NCI-H1417 treated with DMSO at 0.1 percent for 48 hours (cell line): Measurements from ENCODE around the gene RNF126.
"Not testable (repeated sequence)": the region's sequence is repeated elsewhere in the genome, so short reads cannot be mapped to it uniquely, and the experiment has no call there.

ENCODE experiments used
- DNase-seq: peaks from one replicate; lab custom pipeline; 2025; lab: John Stamatoyannopoulos, UW

The RNF126 gene

DNA sequence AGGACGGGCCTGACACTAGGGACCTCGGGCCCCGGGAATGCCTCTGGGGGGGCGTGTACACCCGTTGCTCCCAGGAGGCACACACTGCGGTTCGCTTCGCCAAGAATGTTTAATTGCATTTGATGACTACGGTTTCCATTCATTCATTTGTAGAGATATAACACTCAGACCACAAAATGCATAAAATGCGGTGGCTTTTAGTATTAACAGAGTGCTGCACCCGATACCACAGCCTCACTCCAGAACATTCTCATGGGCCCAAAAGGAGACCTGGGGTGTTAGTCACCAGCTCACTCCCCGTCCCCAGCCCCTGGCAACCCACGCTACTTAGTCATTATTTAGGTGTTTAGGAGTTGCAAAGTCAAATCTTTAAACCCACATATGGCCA is 51.5 kb downstream of the RNF126 start:
- DNase-seq: no peak

DNA sequence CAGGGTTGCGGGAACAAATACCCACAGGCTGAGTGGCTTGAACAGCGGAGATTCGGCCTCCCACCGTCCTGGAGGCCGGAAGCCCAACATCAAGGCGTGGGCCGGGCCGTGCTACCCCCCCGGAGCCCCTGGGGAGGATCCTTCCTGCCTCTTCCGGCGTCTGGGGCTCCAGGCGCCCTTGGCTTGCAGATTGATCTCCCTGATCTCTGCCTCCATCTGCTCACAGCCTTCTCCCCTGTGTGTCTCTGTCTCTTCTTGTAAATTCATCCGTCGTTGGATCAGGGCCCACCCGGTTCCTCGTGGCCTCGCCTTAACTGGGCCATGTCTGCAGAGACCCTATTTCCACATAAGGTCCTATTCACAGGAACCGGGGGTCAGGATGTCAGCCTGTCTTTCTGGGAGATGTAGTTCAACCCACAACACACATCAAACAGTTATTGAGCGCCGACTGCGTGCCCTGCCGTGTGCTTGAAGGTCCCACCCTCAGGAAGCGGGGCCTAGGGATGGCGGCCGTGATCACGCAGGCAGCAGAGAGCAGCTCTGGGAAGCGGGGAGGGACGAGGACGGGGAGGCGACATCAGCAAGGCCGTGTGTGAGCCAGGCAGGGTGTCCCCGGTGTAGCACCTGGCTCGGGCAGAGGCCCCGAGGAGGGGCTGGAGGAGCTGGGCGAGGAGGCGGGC is 52.1 kb downstream of the RNF126 start:
- DNase-seq: no peak

DNA sequence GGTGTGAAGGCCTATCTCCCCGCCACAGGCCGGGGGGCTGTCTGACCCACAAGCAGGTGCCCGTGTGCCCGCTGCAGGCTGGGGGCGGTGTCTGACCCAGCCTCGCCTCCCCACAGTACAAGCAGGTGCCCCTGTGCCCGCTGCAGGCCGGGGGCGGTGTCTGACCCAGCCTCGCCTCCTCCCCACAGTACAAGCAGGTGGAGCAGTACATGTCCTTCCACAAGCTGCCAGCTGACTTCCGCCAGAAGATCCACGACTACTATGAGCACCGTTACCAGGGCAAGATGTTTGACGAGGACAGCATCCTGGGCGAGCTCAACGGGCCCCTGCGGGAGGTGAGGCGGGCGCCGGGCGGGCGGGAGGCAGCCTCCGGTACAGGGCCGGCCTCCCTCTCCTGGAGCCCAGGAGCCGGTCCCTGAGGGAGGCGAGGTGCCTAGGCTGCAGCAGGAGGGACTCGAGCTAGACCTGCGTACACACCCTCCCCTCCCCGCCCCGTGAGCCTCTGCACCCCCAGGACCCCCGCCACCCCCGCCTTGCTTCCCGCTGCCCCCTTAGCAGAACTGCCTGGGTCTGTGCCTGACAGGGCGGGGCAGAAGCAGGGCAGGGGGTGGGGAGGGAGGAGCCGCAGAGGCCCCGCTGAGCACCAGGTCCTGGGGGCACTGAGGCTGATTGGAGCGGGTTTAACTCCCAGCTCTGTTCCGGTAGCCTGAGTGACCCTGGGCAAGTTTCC is 52.8 kb downstream of the RNF126 start:
- DNase-seq: no peak

DNA sequence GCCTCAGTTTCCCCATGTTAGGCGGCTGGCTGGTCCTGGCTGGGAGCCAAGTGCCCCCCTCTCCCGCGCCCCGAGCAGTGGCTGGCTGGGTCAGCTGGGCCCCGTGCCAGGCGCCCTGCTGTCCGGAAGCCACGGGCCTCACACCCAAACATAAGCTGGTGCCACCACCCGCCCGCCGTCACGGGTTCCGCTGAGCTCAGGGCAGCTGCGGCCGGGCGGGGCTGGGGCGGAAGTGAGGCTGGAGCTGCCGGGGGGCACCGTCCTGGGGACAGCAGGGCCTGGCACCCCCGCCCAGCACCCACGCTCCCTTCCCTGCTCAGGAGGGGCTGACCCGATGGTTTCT is 54.0 kb downstream of the RNF126 start:
- DNase-seq: no peak

DNA sequence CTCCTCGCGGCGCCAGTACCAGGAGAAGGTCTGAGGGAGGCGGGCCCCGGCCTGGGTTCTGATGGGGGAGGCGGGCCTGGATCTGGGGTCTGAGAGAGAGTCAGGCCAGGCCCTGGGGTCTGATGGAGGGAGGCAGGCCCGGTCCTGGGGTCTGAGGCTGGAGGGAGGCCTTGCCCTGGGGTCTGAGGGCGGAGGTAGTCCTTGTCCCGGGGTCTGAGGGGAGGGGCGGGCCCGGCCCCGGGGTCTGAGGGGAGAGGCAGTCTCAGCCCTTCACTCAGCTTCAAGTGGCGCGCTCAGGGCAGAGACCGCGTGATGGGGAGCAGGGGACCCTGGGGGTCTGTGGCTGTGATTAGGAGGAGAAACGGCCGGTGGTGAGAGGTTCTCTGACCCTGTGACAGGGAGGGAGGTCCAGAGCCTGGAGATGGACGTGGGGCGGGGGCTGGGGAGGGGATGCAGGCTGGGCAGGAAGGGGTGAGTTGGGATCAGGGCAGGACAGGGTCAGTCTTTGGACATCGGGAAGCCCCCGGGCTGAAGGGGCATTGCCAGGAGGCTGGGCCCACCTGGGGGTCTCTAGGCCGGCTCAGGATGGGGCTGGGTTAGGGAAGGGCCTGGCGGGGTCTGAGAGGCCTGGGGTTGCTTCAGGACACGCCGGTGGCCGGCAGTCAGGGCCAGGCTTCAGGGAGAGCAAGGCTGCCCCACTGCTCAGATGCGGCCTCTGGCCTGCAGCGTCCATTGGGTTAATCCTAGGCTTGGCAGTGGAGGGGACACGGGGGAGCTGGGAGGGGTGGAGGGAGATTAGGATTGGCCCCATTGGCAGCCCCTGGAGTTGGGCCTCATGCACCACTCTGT is 54.6 kb downstream of the RNF126 start:
- no peak for DNase-seq

DNA sequence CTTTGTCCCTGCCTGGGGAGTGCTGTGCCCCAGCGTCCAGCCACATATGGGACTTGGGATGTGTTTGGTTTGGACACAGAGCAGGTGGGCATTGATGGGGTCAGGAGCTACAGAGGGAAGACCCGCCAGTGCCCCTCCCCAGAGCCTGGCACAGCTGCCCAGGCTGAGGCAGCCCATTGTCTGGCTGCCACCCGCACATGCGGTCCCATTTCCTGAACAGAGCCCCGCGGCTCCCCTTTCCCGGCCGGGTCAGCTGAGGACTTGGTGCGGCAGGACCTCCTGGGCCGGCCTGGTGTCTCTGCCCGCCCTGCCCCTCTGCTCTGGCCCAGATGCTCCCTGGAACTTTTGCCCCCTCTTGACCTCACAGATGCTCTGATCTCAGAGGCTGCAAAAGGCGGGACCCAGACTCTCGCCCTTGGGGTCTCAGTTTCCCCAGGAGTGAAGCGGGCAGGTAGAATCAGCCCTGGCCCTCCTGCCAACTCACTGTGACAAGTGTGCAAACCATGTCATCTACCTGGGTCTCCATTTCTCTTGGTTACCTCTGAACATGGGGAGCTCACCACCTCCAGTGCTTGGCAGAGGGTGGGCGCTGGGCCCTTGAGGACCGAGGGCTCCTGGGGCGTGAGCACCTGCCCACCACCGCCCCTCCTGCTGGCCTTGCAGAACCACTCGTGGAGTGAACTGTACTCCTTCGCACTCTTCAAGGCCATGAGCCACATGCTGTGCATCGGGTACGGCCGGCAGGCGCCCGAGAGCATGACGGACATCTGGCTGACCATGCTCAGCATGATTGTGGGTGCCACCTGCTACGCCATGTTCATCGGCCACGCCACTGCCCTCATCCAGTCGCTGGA is 55.5 kb downstream of the RNF126 start:
- DNase-seq: no peak

DNA sequence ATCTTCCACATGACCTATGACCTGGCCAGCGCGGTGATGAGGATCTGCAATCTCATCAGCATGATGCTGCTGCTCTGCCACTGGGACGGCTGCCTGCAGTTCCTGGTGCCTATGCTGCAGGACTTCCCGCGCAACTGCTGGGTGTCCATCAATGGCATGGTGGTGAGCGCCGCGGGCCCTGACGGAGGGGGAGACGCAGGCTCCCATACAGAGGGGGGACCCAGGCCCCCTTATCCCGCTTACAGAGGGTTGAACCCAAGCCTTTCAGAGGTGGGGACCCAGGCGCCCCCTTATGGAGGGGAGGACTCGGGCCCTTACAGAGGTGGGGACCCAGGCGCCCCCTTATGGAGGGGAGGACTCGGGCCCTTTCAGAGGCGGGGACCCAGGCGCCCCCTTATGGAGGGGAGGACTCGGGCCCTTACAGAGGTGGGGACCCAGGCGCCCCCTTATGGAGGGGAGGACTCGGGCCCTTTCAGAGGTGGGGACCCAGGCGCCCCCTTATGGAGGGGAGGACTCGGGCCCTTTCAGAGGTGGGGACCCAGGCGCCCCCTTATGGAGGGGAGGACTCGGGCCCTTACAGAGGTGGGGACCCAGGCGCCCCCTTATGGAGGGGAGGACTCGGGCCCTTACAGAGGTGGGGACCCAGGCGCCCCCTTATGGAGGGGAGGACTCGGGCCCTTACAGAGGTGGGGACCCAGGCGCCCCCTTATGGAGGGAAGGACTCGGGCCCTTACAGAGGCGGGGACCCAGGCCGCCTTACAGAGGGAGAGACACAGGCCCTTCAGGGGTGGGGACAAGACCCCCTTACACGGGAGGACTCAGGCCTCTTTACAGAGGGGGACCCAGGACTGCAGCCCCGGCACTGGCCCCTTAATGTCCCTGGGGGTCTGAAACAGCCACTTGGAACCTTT is 57.7 kb downstream of the RNF126 start:
- not testable (repeated sequence) for DNase-seq

DNA sequence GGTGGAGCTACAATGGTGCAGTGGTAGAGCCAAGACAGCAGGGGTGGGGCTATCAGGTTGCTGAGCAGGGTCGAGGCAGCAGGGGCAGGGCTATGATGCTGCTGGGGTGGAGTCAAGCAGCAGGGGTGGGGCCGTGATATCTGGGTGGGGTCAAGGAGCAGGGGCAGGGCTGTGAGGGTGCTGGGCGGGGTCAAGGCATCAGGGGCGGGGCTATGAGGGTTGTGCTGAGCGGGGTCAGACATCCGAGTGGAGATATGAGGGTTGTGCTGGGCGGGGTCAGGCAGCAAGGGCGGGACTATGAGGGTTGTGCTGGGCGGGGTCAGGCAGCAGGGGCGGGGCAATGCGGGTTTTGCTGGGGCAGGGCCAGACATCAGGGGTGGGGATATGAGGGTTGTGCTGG is 58.7 kb downstream of the RNF126 start:
- no peak for DNase-seq

DNA sequence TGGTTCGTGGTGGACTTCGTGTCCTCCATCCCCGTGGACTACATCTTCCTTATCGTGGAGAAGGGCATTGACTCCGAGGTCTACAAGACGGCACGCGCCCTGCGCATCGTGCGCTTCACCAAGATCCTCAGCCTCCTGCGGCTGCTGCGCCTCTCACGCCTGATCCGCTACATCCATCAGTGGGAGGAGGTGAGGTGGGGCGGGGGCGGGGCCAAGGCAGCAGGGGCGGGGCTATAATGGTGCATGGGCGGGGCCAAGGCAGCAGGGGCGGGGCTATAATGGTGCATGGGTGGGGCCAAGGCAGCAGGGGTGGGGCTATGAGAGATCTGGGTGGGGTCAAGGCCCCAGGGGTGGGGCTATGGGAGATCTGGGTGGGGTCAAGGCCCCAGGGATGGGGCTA is 59.2 kb downstream of the RNF126 start:
- not testable (repeated sequence) for DNase-seq

DNA sequence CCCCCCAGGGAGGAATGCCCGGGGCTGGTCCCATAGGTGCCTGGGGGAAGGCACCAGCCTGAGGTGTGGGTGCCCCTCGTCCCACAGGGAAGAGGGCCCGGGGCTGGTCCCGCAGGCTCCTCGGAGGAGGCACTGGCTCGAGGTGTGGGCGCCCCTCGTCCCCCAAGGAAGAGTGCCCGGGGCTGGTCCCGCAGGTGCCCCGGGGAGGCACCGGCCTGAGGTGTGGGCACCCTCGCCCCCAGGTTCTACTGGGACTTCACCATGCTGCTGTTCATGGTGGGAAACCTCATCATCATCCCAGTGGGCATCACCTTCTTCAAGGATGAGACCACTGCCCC is 59.7 kb downstream of the RNF126 start:
- not testable (repeated sequence) for DNase-seq

DNA sequence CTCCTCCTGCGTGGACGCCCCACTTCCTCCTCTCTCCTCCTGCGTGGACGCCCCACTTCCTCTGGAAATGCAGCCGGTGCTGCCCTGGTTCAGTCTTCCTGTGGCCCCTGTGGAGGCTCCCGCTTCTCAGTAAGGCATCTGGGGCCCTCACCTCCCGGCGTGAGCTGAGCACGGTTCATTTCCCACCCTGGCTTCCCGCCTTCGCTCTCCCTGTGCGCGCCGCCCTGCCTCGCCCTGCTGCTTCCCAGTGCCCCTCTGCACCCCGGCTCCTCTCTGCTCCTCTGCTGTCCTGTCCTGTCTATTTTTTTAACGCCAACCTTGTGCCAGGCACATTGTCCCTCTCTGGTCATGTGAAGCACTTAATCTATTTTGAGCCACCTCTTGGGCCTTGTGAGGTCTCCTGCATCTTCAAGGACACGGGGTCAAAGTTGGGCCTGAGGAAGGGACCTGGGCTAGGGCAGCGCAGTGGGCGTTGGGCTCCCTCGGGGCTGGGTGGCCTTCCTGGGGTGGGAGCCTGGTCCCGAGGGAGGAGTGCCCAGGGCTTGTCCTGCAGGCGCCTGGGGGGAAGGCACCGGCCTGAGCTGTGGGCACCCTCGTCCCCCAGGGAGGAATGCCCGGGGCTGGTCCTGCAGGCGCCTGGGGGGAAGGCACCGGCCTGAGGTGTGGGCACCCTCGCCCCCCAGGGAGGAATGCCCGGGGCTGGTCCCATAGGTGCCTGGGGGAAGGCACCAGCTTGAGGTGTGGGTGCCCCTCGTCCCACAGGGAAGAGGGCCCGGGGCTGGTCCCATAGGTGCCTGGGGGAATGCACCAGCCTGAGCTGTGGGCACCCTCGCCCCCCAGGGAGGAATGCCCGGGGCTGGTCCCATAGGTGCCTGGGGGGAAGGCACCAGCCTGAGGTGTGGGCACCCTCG is 60.4 kb downstream of the RNF126 start:
- DNase-seq: no peak

DNA sequence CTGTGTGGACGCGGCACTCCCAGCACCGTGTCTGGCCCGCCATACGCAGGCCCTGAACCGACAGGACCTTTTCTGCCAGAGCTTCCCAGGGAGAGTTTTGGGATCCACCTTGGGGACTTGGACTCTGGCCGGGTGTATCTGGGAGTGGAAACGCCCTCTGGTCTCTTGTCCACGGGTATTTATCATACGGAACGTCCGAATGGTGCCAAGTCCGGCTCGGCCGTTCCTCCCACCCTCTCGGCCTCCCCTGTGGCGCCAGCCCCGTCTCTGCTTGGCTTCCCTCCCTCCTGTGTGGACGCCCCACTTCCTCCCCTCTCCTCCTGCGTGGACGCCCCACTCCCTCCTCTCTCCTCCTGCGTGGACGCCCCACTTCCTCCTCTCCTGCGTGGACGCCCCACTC is 61.2 kb downstream of the RNF126 start:
- DNase-seq: no peak

DNA sequence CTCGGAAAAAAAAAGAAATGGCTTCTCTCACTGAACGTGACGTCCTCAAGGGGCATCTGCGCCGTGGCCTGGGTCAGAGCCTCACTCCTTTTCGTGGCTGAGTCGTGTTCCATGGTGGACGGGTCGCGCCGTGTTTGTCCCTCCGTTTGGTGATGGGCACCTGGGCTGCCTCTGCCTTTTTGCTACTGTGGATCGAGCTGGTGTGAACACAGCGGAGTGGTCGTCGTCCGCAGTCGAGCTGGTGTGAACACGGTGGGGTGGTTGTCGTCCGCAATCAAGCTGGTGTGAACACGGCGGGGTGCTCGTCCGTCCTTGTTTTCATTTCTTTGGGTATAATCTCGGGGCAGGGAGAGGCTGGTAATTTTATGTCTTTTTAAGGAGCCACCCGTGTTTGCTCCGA is 61.7 kb downstream of the RNF126 start:
- no peak for DNase-seq
